ENCODE data around the gene BSPH1. TPM values are rescaled to one million over a fixed set of nuclear protein-coding genes. Genes with fewer than 3 reads are reported as not detected.

Gene BSPH1
- total RNA-seq, 6 experiments from 2014 or later = not detected

- no peak for DNase-seq
- H3K27me3 Mint-ChIP-seq (ENCODE audit: insufficient read depth) = peaks cover 35% of the 10 kb centered on the region
- H3K4me3 Mint-ChIP-seq = no peak overlapping the region
- no peak for TF ChIP-seq CTCF (IDR thresholded peaks at IDR 0.05)
- H3K27ac Mint-ChIP-seq = no peak overlapping the region
- H3K36me3 Mint-ChIP-seq (ENCODE audit: low read depth) = no peaks in the 10 kb centered on the region
- no peaks in the 10 kb centered on the region for H3K4me1 Mint-ChIP-seq (ENCODE audit: low read depth)
- no peaks in the 10 kb centered on the region for H3K9me3 Mint-ChIP-seq
These were observed 33.5 kb upstream of the BSPH1 start for GRCh38 chr19:48025480-48025879.

- no peak for TF ChIP-seq CTCF (IDR thresholded peaks at IDR 0.05)
- no peaks in the 10 kb centered on the region for H3K4me1 Mint-ChIP-seq (ENCODE audit: low read depth)
- no peak overlapping the region for H3K27ac Mint-ChIP-seq
- H3K4me3 Mint-ChIP-seq = no peak overlapping the region
- peaks cover 31% of the 10 kb centered on the region for H3K27me3 Mint-ChIP-seq (ENCODE audit: insufficient read depth)
- H3K9me3 Mint-ChIP-seq = no peaks in the 10 kb centered on the region
- H3K36me3 Mint-ChIP-seq (ENCODE audit: low read depth) = no peaks in the 10 kb centered on the region
- no peak for DNase-seq
These were observed 31.5 kb upstream of the BSPH1 start for GRCh38 chr19:48023518-48023917.

- no peaks in the 10 kb centered on the region for H3K4me1 Mint-ChIP-seq (ENCODE audit: low read depth)
- TF ChIP-seq CTCF (IDR thresholded peaks at IDR 0.05) = no peak
- peaks cover 31% of the 10 kb centered on the region for H3K27me3 Mint-ChIP-seq (ENCODE audit: insufficient read depth)
- no peak overlapping the region for H3K4me3 Mint-ChIP-seq
- no peak for DNase-seq
- H3K27ac Mint-ChIP-seq = no peak overlapping the region
- no peaks in the 10 kb centered on the region for H3K9me3 Mint-ChIP-seq
- H3K36me3 Mint-ChIP-seq (ENCODE audit: low read depth) = no peaks in the 10 kb centered on the region
These were observed 31.0 kb upstream of the BSPH1 start for GRCh38 chr19:48023011-48023410.

GRCh38 chr19:48020686-48021085 lies 28.7 kb upstream of the BSPH1 start:
- Mint-ChIP-seq H3K27me3 (ENCODE audit: insufficient read depth) (peaks cover 39% of the 10 kb centered on the region), H3K4me3 (no peak overlapping the region), H3K9me3 (no peaks in the 10 kb centered on the region), H3K27ac (no peak overlapping the region), H3K36me3 (ENCODE audit: low read depth) (no peaks in the 10 kb centered on the region), H3K4me1 (ENCODE audit: low read depth) (no peaks in the 10 kb centered on the region)
- TF ChIP-seq CTCF (IDR thresholded peaks at IDR 0.05) = no peak
- DNase-seq = no peak

GRCh38 chr19:48010932-48011758 lies 19.2 kb upstream of the BSPH1 start:
- no peak overlapping the region for H3K4me3 Mint-ChIP-seq
- peaks cover 4% of the 10 kb centered on the region; the same call in 1 of the 2 replicates for H3K36me3 Mint-ChIP-seq (ENCODE audit: low read depth)
- DNase-seq = no peak
- peaks cover 6% of the 10 kb centered on the region for H3K9me3 Mint-ChIP-seq
- no peak overlapping the region for H3K27ac Mint-ChIP-seq
- H3K27me3 Mint-ChIP-seq (ENCODE audit: insufficient read depth) = peaks cover 10% of the 10 kb centered on the region
- no peak for TF ChIP-seq CTCF (IDR thresholded peaks at IDR 0.05)
- no peaks in the 10 kb centered on the region for H3K4me1 Mint-ChIP-seq (ENCODE audit: low read depth)
